ENCODE measurements around the gene FER1L5.

Gene FER1L5

DNA sequence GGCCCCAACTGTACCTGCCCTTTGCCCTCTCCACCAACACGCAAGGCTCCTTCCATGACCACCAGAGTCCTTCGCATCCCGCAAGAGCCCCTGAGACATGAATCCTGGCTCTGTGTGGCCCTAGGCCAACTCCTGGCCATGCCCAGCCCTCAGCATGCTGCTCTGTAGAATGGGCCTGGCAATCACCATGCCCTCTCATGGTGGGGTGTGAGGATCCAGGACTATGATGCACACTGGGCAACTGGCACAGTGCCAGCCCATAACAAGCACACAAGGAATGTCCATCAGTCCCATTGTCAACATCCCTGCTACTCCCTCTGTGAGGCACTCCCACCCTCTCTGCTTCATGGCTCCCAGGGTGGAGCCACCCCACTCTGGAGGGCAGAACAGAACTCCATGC, 44.7 kb downstream of the FER1L5 start:
- no peak overlapping the region for H3K4me3 ChIP-seq (ENCODE audit: low read depth, low read length)
- TF ChIP-seq, protein P1, sequence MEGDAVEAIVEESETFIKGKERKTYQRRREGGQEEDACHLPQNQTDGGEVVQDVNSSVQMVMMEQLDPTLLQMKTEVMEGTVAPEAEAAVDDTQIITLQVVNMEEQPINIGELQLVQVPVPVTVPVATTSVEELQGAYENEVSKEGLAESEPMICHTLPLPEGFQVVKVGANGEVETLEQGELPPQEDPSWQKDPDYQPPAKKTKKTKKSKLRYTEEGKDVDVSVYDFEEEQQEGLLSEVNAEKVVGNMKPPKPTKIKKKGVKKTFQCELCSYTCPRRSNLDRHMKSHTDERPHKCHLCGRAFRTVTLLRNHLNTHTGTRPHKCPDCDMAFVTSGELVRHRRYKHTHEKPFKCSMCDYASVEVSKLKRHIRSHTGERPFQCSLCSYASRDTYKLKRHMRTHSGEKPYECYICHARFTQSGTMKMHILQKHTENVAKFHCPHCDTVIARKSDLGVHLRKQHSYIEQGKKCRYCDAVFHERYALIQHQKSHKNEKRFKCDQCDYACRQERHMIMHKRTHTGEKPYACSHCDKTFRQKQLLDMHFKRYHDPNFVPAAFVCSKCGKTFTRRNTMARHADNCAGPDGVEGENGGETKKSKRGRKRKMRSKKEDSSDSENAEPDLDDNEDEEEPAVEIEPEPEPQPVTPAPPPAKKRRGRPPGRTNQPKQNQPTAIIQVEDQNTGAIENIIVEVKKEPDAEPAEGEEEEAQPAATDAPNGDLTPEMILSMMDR (IDR thresholded peaks at IDR 0.05; ENCODE audit: control insufficient read depth, extremely low read depth, insufficient read depth): no peak
- no peak for DNase-seq (ENCODE audit: low read depth)

DNA sequence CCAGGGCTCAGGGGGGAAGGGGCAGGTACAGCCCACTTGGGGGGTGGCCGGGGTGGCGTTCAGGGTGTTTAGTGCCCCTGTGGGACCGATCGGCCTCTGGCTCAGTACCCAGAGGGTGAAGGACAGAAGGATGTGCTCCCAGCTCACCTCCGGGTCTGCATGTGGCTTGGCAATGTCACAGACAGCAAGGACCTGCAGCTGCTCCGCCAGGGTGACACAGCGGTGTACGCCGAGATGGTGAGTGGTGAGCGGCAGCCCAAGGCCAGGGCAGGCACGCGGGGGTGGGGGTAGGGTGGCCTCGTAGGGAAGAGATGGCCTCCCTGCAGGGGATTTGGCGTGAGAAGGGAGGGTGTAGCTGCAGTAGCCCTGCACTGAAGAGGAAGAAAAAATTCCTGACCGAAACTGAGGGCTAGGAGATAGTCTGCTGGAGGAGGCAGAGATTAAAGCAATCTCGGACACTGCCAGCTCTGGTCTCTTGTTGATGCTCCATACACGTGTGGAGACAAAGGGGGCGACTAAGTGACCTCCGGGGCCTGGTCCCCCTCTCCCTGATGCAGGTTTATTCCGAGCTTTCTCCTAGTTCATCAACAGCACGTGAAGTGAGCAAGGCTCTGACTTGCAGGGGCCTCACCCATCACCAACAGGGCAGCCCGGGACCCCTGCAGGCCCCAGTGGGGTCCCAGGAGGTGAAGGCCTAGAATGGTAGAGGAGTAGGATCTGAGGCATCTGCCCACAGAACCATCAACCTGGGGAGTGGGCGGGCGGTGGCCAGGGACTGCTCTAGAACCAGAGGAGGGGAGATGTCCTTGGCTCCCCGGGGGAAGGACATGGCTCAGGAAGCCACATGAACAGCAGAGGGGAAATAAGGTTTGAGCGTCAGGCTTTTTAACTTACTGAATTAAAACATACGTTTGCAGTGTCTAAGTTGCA, 45.4 kb downstream of the FER1L5 start:
- TF ChIP-seq, protein P1 (IDR thresholded peaks at IDR 0.05; ENCODE audit: control insufficient read depth, extremely low read depth, insufficient read depth): no peak
- no peak overlapping the region for H3K4me3 ChIP-seq (ENCODE audit: low read depth, low read length)
- DNase-seq (ENCODE audit: low read depth): no peak

DNA sequence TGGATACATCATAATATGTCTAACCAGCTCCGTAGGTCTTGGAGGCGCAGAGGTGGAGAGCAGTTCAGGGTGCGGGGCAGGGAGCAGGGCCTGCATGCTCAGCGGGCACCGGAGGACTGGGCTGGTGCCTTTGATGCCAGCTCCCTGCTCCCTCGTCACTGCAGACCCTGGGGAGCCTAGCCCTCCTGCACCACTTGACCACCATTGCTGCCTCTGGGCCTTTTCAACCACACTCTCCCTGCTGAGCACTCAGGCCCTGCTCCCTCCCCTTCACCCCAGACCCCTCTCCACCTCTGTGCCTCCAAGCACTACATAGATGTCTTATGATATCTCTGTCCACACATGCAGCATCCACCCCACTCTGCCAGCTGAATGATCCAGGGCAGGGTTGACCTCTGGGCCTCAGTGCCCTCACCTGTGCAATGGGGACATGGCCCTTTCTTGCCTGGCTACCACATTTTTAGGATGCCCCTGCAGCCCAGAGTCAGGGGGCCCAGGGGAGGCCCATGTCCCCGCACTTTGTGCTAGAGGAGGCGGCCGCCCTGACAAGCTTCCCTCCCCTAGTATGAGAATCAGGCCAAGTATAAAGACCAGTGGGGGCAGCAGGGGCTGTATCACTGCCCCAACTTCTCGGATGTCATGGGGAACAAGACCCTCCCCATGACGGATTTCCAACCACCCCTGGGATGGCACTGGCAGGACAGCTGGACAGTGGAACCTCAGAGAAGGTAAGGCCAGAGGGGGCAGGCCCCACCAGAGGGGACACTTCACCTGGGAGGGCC, 46.3 kb downstream of the FER1L5 start:
- TF ChIP-seq, protein P1 (IDR thresholded peaks at IDR 0.05; ENCODE audit: control insufficient read depth, extremely low read depth, insufficient read depth): no peak
- no peak for DNase-seq (ENCODE audit: low read depth)
- H3K4me3 ChIP-seq (ENCODE audit: low read depth, low read length): no peak overlapping the region

DNA sequence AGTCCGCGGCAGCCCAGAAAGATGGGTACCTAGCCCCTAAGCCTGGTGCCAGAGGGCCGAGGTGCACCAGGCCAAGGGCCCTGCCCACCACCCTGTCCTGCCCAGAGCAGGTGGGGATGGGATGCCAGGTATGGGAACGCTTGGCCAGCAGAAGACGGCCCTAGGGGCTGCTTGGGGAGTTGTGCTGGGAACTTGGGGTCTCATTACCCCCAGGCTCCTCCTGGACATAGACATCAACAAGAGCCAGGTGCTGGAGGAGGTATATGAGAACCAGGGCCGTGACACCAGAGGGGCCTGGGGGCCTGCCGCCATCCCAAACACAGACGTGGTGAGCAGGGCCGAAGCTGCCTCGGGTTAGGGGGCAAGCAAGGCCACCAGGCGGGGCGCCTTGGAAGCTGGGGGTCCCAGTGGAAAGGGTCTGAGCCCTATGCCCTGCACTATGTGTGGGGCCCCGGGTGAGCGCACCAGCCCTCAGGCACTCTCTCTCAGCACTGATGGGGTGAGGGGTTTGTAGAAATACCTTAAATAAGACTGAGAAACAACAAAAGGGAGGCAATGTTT, 46.9 kb downstream of the FER1L5 start:
- H3K4me3 ChIP-seq (ENCODE audit: low read depth, low read length): no peak overlapping the region
- no peak for DNase-seq (ENCODE audit: low read depth)
- TF ChIP-seq, protein P1 (IDR thresholded peaks at IDR 0.05; ENCODE audit: control insufficient read depth, extremely low read depth, insufficient read depth): no peak

DNA sequence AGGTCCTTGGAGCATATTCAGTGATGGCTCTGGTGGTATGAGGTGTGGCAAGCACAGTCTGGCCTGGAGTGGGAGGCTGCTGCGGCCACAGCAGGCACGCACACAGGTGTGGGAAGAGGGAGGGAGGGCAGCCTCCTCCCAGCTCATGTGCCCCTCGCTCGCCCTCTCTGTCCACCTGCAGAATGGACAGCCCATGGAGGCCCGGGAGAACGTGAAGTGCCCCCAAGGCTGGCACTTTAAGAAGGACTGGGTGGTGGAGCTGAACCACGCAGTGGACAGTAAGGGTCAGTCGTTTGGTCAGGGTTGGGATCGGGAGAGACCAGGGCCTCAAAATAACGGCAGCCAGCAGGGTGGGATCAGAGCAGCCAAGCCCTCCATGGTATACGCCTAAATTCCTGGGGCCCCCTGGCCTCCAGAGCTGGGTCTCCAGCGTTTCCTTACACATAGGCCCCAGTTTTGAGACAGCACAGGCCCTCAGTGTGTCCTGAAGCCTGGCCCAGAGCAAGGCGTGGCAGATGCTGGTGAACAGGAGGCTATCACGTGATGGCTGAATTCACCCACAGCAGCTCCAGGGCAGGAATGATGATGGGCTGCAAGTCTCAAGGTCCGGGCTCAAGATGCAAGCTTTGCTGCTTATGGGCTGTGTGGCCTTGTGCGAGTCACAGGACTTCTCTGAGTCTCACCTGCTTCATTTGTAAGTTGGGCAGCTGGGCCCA, 47.9 kb downstream of the FER1L5 start:
- TF ChIP-seq, protein P1 (IDR thresholded peaks at IDR 0.05; ENCODE audit: control insufficient read depth, extremely low read depth, insufficient read depth): no peak
- no peak overlapping the region for H3K4me3 ChIP-seq (ENCODE audit: low read depth, low read length)

DNA sequence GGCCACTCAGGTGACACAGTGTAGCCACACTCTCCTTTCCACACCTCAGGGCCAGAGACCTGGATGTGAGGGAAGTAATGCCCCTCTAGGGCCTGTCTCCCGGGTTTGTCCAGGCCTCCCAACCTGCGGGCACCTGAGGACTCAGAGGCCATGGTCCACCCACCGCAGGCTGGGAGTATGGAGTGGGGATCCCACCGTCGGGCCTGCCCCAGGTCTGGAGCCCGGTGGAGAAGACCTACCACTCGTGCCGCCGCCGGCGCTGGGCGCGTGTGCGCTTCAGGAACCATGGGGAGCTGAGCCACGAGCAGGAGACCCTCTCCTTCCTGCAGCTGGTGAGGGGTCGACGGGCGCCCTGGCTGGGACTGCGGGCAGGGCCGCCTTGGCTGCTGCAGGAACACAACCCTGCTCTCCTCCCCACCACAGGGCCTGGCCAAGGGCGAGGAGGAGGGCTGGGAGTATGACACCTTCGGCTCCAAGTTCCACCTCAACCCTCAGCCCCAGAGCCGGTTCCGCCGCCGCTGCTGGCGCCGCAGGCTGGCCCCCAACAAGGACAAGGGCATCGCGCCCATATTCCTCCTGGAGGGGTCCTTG, 48.6 kb downstream of the FER1L5 start:
- TF ChIP-seq, protein P1 (IDR thresholded peaks at IDR 0.05; ENCODE audit: control insufficient read depth, extremely low read depth, insufficient read depth): no peak
- DNase-seq (ENCODE audit: low read depth): no peak
- no peak overlapping the region for H3K4me3 ChIP-seq (ENCODE audit: low read depth, low read length)

More for the DNA sequence above, 47.9 kb downstream of the FER1L5 start:
- DNase-seq (ENCODE audit: low read depth): no peak
